SK-N-SH (cell line): ENCODE data around the gene MAPK11.

ENCODE experiments used
- CTCF ChIP-seq: fragments of 200-600 bp; sonication (generic); IDR thresholded peaks from 2 replicates; pipeline ENCODE4 v1.6.1; 2017; ENCODE audit warnings: antibody characterized with exemption, mild to moderate bottlenecking, moderate library complexity
- EP300 ChIP-seq, 2 experiments: IDR thresholded peaks; 2 replicates each; pipeline versions ENCODE4 v1.4.0 to v1.6.1; 2012; ENCODE audit warnings: borderline replicate concordance in 1 of 2, low read depth in 1 of 2, low read length in 1 of 2
- EZH2phosphoT487 ChIP-seq: fragments of 200-600 bp; sonication (generic); IDR thresholded peaks from 2 replicates; pipeline ENCODE4 v1.6.1; 2017; ENCODE audit warnings: low read depth, mixed run types, mild to moderate bottlenecking, antibody characterized with exemption, moderate library complexity, borderline replicate concordance
- MXI1 ChIP-seq: IDR thresholded peaks from 2 replicates; pipeline ENCODE4 v1.6.1; 2012; ENCODE audit warnings: mild to moderate bottlenecking, low read depth, low read length, improper control_type of control experiment
- POLR2AphosphoS5 ChIP-seq: IDR thresholded peaks from 2 replicates; pipeline ENCODE4 v1.6.1; 2012; ENCODE audit warnings: low read depth, low read length
- RXRA ChIP-seq: IDR thresholded peaks from 2 replicates; pipeline ENCODE4 v1.4.0; 2012; ENCODE audit warnings: low read depth, mild to moderate bottlenecking, borderline replicate concordance
- TAF1 ChIP-seq: IDR thresholded peaks from 2 replicates; pipeline ENCODE4 v1.6.1; 2012; ENCODE audit warnings: low read depth, mild to moderate bottlenecking, low read length, moderate library complexity, borderline replicate concordance
- TCF12 ChIP-seq: IDR thresholded peaks from 2 replicates; pipeline ENCODE4 v1.4.0; 2012
- TF ChIP-seq, protein P1 (sequence below): IDR thresholded peaks from 2 replicates; pipeline ENCODE4; 2012
- TF ChIP-seq, protein P2 (sequence below): fragments of 150-350 bp; IDR thresholded peaks from 2 replicates; pipeline ENCODE4 v1.6.1; 2016; ENCODE audit warnings: mild to moderate bottlenecking, low read depth, low read length

GRCh38 chr22:50276143-50276542, 6.0 kb upstream of the MAPK11 start:
- TF ChIP-seq TCF12 (no peak), TAF1 (no peak), EP300 (IDR thresholded peaks at IDR 0.05; ENCODE audit: borderline replicate concordance in 1 of 2, low read depth in 1 of 2, low read length in 1 of 2) (no peak), POLR2AphosphoS5 (0 out of 2 replicates have a peak, but pooled peaks have one; percentile 10), MXI1 (no peak), CTCF (peak; percentile 49), EZH2phosphoT487 (no peak), RXRA (no peak)
- TF ChIP-seq, protein P1, sequence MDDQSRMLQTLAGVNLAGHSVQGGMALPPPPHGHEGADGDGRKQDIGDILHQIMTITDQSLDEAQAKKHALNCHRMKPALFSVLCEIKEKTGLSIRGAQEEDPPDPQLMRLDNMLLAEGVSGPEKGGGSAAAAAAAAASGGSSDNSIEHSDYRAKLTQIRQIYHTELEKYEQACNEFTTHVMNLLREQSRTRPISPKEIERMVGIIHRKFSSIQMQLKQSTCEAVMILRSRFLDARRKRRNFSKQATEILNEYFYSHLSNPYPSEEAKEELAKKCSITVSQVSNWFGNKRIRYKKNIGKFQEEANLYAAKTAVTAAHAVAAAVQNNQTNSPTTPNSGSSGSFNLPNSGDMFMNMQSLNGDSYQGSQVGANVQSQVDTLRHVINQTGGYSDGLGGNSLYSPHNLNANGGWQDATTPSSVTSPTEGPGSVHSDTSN: no peak
- TF ChIP-seq, protein P2, sequence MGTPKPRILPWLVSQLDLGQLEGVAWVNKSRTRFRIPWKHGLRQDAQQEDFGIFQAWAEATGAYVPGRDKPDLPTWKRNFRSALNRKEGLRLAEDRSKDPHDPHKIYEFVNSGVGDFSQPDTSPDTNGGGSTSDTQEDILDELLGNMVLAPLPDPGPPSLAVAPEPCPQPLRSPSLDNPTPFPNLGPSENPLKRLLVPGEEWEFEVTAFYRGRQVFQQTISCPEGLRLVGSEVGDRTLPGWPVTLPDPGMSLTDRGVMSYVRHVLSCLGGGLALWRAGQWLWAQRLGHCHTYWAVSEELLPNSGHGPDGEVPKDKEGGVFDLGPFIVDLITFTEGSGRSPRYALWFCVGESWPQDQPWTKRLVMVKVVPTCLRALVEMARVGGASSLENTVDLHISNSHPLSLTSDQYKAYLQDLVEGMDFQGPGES: no peak
